Lower lobe of right lung (tissue), 2 donors: ENCODE results near the gene PNKD. TPM values are rescaled to one million over a fixed set of nuclear protein-coding genes. Genes with fewer than 3 reads are reported as not detected.

ENCODE experiments used
- ATAC-seq, 2 donors: fragments of 200-7000 bp; cut with Tn5 transposase; one replicate each; pipeline ENCODE4 v1.9.1; 2020 to 2022; ENCODE audit warnings: mild to moderate bottlenecking in 2 of 2, moderate library complexity in 2 of 2
- DNase-seq: peaks from one replicate; pipeline ENCODE4 v3.0.0-alpha.2; 2020
- H3K27ac ChIP-seq: fragments of 200-600 bp; one replicate; pipeline ENCODE4 v1.8.0; 2022
- H3K27me3 ChIP-seq: fragments of 200-600 bp; one replicate; pipeline ENCODE4 v1.8.0; 2022; ENCODE audit warnings: low read depth
- H3K36me3 ChIP-seq: fragments of 200-600 bp; one replicate; pipeline ENCODE4 v1.8.0; 2022; ENCODE audit warnings: mild to moderate bottlenecking
- H3K4me1 ChIP-seq: fragments of 200-600 bp; one replicate; pipeline ENCODE4 v1.8.0; 2022
- H3K4me3 ChIP-seq: fragments of 200-600 bp; one replicate; pipeline ENCODE4 v1.8.0; 2022; ENCODE audit warnings: mild to moderate bottlenecking
- H3K9me3 ChIP-seq: fragments of 200-600 bp; one replicate; pipeline ENCODE4 v1.8.0; 2022
- CTCF ChIP-seq: fragments of 200-600 bp; IDR thresholded peaks from one replicate; pipeline ENCODE4 v1.8.0; 2022; ENCODE audit warnings: antibody characterized with exemption, mild to moderate bottlenecking
- intact Hi-C: fragments of 100-400 bp; cut with DNase I; formaldehyde crosslinking; loops from one replicate; pipeline ENCODE4 v1.11.0; 2022
- total RNA-seq: library from RNA; stranded (reverse); fragmentation: NEBNext Ultra II Directional; extraction: Animal tissue kit (Norgen Biotek cat#: 25700); gene quantifications from one replicate; pipeline ENCODE4 v1.2.1, GENCODE V29; 2021
- donor health status: DM: no; HTN: yes; CAD: no; lungs with severe emphysema.

PNKD gene
- total RNA-seq, 1 donor from 2014 or later: 65.8 TPM

GRCh38 chr2:218261423-218262236 is 8.7 kb upstream of the PNKD start:
- peak overlapping the region; percentile 34 for H3K27ac ChIP-seq
- no peaks in the 10 kb centered on the region for H3K27me3 ChIP-seq
- H3K9me3 ChIP-seq: no peaks in the 10 kb centered on the region
- H3K4me3 ChIP-seq: no peak overlapping the region
- no peak for ATAC-seq
- TF ChIP-seq CTCF: no peak
- no peak for DNase-seq
- peaks cover 49% of the 10 kb centered on the region for H3K36me3 ChIP-seq
- intact Hi-C loops: no loop called here
- H3K4me1 ChIP-seq: peaks cover 80% of the 10 kb centered on the region

DNA sequence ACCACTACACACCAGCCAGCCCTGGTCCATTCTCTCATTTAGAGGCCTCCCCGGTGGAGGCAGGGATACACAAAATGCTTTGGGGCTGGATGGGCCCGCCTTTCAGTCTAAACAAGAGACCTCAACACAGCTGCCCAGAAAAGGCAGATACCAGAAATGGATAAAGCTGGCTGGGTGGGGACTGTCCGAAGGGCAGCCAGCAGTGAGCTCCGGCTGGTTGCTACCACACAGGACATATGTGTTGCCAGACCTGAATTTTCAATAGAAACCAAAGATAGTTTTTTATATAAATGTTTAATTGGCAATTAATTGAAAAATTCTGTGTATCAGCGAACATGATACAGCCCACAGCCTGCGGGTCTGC is 8.1 kb upstream of the PNKD start:
- Histone ChIP-seq H3K36me3 (peaks cover 50% of the 10 kb centered on the region), H3K4me3 (no peak overlapping the region), H3K4me1 (peaks cover 74% of the 10 kb centered on the region), H3K27ac (no peak overlapping the region), H3K27me3 (no peaks in the 10 kb centered on the region), H3K9me3 (no peaks in the 10 kb centered on the region)
- DNase-seq (no peak), ATAC-seq (no peak)
- intact Hi-C loops: no loop called here
- no peak for TF ChIP-seq CTCF

DNA sequence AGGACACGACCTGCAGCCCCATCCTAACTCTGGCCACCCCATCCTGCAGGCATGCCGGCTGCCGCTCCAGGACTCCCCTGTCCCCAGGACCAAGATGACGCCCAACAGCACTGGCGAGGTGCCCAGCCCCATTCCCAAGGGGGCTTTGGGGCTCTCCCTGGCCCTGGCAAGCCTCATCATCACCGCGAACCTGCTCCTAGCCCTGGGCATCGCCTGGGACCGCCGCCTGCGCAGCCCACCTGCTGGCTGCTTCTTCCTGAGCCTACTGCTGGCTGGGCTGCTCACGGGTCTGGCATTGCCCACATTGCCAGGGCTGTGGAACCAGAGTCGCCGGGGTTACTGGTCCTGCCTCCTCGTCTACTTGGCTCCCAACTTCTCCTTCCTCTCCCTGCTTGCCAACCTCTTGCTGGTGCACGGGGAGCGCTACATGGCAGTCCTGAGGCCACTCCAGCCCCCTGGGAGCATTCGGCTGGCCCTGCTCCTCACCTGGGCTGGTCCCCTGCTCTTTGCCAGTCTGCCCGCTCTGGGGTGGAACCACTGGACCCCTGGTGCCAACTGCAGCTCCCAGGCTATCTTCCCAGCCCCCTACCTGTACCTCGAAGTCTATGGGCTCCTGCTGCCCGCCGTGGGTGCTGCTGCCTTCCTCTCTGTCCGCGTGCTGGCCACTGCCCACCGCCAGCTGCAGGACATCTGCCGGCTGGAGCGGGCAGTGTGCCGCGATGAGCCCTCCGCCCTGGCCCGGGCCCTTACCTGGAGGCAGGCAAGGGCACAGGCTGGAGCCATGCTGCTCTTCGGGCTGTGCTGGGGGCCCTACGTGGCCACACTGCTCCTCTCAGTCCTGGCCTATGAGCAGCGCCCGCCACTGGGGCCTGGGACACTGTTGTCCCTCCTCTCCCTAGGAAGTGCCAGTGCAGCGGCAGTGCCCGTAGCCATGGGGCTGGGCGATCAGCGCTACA is 7.4 kb upstream of the PNKD start:
- intact Hi-C loops: no loop called here

GRCh38 chr2:218263817-218264641 is 6.3 kb upstream of the PNKD start:
- Histone ChIP-seq H3K27ac (peak overlapping the region; percentile 57), H3K36me3 (peaks cover 61% of the 10 kb centered on the region), H3K27me3 (no peaks in the 10 kb centered on the region), H3K4me3 (no peak overlapping the region), H3K4me1 (peaks cover 74% of the 10 kb centered on the region), H3K9me3 (no peaks in the 10 kb centered on the region)
- DNase-seq (no peak), ATAC-seq (no peak)
- no peak for TF ChIP-seq CTCF
- intact Hi-C loops: no loop called here

More for the DNA sequence above, 7.4 kb upstream of the PNKD start:
- Histone ChIP-seq H3K4me1 (peaks cover 73% of the 10 kb centered on the region), H3K9me3 (no peaks in the 10 kb centered on the region), H3K27ac (peak overlapping the region; percentile 24), H3K36me3 (peaks cover 57% of the 10 kb centered on the region), H3K27me3 (no peaks in the 10 kb centered on the region), H3K4me3 (no peak overlapping the region)
- ATAC-seq (no peak), DNase-seq (peak; percentile 48)
- TF ChIP-seq CTCF: no peak
